Neutrophil (primary cell): ENCODE results near the gene KRTAP4-5.
"Not testable (repeated sequence)": the region's sequence is repeated elsewhere in the genome, so short reads cannot be mapped to it uniquely, and the experiment has no call there.

Source experiments
- H3K27ac ChIP-seq: fragments of 200-600 bp; sonication (generic); 2 replicates; pipeline ENCODE4 v1.5.1; 2016; ENCODE audit warnings: mild to moderate bottlenecking, moderate library complexity
- H3K27me3 ChIP-seq: fragments of 200-600 bp; sonication (generic); 2 replicates; pipeline ENCODE4 v1.6.0; 2016; ENCODE audit warnings: mild to moderate bottlenecking
- H3K36me3 ChIP-seq: fragments of 200-600 bp; sonication (generic); 2 replicates; pipeline ENCODE4 v1.5.1; 2017
- H3K4me1 ChIP-seq, 2 experiments: fragments of 200-600 bp in 1 of 2; sonication (generic) in 1 of 2; 1 replicate in 1 of 2; 2 replicates in 1 of 2; pipeline versions ENCODE4 v1.5.1 to v1.6.1; 2013 to 2016; ENCODE audit warnings: low read depth in 1 of 2, low read length in 1 of 2, mild to moderate bottlenecking in 1 of 2, moderate library complexity in 1 of 2; ENCODE audit not compliant: control insufficient read depth in 1 of 2, insufficient read depth in 1 of 2
- H3K4me3 ChIP-seq, 2 experiments: fragments of 200-600 bp in 1 of 2; sonication (generic) in 1 of 2; 1 replicate in 1 of 2; 2 replicates in 1 of 2; pipeline ENCODE4 v1.5.1; 2013 to 2016; ENCODE audit warnings: low read depth in 1 of 2, low read length in 1 of 2, mild to moderate bottlenecking in 1 of 2, moderate library complexity in 1 of 2
- H3K9me3 ChIP-seq: fragments of 200-600 bp; sonication (generic); 2 replicates; pipeline ENCODE4 v1.5.1; 2016
- TF ChIP-seq, protein P1 (sequence below): fragments of 200-600 bp; sonication (generic); IDR thresholded peaks from 2 replicates; pipeline ENCODE4 v1.5.1; 2016; ENCODE audit warnings: antibody characterized with exemption

KRTAP4-5 gene

GRCh38 chr17:41107941-41108450 is 41.6 kb downstream of the KRTAP4-5 start:
- Histone ChIP-seq H3K36me3 (no peaks in the 10 kb centered on the region), H3K27ac (no peak overlapping the region), H3K9me3 (no peaks in the 10 kb centered on the region), H3K4me1 (no peaks in the 10 kb centered on the region), H3K4me3 (no peak overlapping the region), H3K27me3 (no peaks in the 10 kb centered on the region)
- TF ChIP-seq, protein P1, sequence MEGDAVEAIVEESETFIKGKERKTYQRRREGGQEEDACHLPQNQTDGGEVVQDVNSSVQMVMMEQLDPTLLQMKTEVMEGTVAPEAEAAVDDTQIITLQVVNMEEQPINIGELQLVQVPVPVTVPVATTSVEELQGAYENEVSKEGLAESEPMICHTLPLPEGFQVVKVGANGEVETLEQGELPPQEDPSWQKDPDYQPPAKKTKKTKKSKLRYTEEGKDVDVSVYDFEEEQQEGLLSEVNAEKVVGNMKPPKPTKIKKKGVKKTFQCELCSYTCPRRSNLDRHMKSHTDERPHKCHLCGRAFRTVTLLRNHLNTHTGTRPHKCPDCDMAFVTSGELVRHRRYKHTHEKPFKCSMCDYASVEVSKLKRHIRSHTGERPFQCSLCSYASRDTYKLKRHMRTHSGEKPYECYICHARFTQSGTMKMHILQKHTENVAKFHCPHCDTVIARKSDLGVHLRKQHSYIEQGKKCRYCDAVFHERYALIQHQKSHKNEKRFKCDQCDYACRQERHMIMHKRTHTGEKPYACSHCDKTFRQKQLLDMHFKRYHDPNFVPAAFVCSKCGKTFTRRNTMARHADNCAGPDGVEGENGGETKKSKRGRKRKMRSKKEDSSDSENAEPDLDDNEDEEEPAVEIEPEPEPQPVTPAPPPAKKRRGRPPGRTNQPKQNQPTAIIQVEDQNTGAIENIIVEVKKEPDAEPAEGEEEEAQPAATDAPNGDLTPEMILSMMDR, result no peak

DNA sequence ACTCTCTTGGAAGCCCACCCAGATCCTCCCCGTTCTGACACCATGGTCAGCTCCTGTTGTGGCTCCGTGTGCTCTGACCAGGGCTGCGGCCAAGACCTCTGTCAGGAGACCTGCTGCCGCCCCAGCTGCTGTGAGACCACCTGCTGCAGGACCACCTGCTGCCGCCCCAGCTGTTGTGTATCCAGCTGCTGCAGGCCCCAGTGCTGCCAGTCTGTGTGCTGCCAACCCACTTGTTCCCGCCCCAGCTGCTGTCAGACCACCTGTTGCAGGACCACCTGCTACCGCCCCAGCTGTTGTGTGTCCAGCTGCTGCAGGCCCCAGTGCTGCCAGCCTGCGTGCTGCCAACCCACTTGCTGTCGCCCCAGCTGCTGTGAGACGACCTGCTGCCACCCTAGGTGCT is 44.3 kb downstream of the KRTAP4-5 start, which contains the start of gene KRTAP4-9:
TSS of gene KRTAP4-9 (plus strand) at position 43 of the 400 bp plus-strand sequence. CDS start at position 43, 0 bp downstream.
- H3K4me1 ChIP-seq, H3K27me3 ChIP-seq, H3K36me3 ChIP-seq, H3K27ac ChIP-seq, H3K4me3 ChIP-seq, H3K9me3 ChIP-seq: not testable (repeated sequence)

DNA sequence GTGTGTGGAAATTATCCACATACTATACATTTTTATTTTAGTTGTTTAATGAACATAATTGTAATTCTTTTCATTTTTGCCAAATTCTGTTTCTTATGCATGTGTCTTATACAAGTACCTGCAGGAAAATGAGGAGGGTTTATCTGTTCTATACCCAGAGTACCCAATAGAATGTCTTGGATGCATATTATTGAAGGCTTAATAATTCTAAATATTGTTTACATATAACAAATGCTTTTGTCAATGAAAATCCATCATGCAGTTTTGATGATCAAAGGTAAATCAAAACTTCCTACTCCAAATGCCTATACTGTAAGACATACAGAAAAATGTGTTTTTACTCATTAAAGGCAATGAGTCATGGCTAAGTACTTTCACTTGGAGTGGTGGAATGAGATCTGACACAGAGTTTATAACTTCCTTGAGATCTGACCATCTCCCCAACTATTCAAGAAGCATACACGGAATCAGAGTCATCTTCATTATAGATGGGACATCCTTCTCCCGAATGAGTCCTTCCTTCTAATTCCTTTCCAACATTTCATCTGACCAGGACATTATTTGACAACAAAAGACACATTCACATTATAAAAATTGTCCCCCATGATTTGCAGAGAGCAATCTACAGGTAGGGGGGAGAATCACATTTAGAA is 45.1 kb downstream of the KRTAP4-5 start:
- not testable (repeated sequence) for H3K4me3 ChIP-seq, H3K27me3 ChIP-seq, H3K27ac ChIP-seq, H3K9me3 ChIP-seq, H3K36me3 ChIP-seq, H3K4me1 ChIP-seq

GRCh38 chr17:41103896-41104295 is 45.7 kb downstream of the KRTAP4-5 start:
- Histone ChIP-seq H3K4me3 (no peak overlapping the region), H3K27ac (no peak overlapping the region), H3K36me3 (no peaks in the 10 kb centered on the region), H3K4me1 (no peaks in the 10 kb centered on the region), H3K27me3 (no peaks in the 10 kb centered on the region), H3K9me3 (no peaks in the 10 kb centered on the region)
- TF ChIP-seq, protein P1, result no peak

DNA sequence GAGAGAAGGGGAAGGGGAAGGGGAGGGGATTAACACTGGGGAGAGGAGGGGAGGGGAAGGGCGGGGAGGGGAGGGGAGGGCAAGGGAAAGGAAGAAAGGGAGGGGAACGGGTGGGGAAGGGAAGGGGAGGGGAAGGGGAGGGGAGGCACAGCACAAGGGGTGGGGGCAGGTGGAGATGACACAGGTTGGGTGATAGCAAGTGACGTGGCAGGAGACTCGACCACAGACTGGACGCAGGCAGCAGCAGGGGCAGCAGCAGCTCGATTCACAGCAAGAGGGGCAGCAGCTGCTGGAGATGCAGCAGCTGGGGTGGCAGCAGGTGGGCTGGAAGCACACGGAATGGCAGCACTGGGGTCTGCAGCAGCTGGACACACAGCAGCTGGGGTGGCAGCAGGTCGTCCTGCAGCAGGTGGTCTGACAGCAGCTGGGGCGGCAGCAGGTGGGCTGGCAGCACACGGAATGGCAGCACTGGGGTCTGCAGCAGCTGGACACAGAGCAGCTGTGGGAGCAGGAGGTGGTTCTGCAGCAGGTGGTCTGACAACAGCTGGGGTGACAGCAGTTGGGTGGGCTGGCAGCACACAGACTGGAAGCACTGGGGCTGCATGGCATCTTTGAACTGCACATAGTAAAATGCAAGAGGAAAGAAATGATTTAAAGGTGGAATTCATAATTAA is 47.9 kb downstream of the KRTAP4-5 start, which contains the start of gene KRTAP4-16:
TSS of gene KRTAP4-16 (minus strand) at position 624 of the 674 bp plus-strand sequence. CDS start at position 624, 0 bp downstream.
- TF ChIP-seq, protein P1, result no peak
- Histone ChIP-seq H3K9me3 (no peaks in the 10 kb centered on the region), H3K4me1 (no peaks in the 10 kb centered on the region), H3K4me3 (no peak within 1 kb of the TSS), H3K27me3 (no peaks in the 10 kb centered on the region), H3K36me3 (no peaks in the 10 kb centered on the region), H3K27ac (no peak within 1 kb of the TSS)

DNA sequence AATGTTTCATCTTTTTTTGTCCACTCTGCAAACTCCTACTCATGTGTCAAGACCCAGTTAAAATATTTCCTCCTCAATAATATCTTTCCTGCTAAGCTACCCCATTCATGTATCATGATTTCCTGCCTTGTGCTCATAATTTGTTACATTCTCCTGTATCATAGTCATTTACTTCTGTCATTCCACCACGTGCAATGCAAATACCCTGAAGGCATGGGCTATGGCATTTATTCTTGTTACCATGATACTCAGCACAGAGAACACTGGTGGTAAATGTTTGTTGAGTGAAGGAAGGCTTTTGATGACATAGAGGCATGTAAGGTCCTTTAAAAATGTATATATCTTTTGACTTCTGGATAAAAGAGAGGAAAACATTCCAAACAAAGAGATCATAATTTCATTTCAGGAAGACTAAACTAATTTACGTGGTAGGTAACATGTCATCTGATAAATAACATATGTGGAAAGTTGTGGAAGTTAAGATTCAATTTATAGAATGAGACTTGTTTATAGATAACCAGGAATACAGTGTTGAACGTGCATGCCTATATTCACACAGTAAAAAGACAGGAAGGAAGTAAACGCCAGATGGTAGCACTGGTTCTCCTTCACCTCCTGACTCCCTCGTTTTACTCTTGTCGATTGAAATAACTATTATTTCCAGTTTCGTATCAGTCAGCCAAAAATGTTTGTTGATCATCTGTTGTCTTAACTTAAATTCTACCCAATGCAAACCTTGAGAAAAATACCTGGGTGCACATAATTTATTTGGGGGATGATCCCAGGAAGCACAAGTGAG is 49.7 kb downstream of the KRTAP4-5 start:
- not testable (repeated sequence) for H3K27ac ChIP-seq, H3K9me3 ChIP-seq, H3K4me1 ChIP-seq

More for the DNA sequence above, 49.7 kb downstream of the KRTAP4-5 start:
- not testable (repeated sequence) for H3K4me3 ChIP-seq, H3K36me3 ChIP-seq, H3K27me3 ChIP-seq
